A673 (cell line): ENCODE results near the gene NRXN2. TPM values are rescaled to one million over a fixed set of nuclear protein-coding genes. Genes with fewer than 3 reads are reported as not detected.

Experiments
- BruUV-seq: library from RNA; stranded (reverse); fragments of 400-500 nt; replicated peaks from 2 replicates; lab custom pipeline; 2021; lab: Mats Ljungman, UMichigan
- CTCF ChIA-PET: fragments of 300-600 bp; sonication (Branson Sonifier 250); formaldehyde crosslinking; loops from one replicate; lab custom pipeline; 2022; ENCODE audit warnings: antibody characterized with exemption; lab: Charles Lee
- POLR2A ChIA-PET: fragments of 300-600 bp; sonication (Branson Sonifier 250); formaldehyde crosslinking; loops from one replicate; lab custom pipeline; 2022; ENCODE audit warnings: antibody characterized with exemption; ENCODE audit not compliant: low non-redundant PET; lab: Charles Lee
- DNase-seq: peaks from one replicate; pipeline ENCODE4 v3.0.0-alpha.2; 2015; ENCODE audit warnings: low spot score
- H3K27ac ChIP-seq: fragments of 200-600 bp; sonication (generic); 2 replicates; pipeline ENCODE4 v1.5.1; 2016; ENCODE audit warnings: mixed run types, low read depth, mild to moderate bottlenecking, mixed read lengths, antibody characterized with exemption, low read length; ENCODE audit not compliant: poor library complexity, severe bottlenecking
- H3K27me3 ChIP-seq: fragments of 200-600 bp; sonication (generic); replicated peaks from 2 replicates; pipeline ENCODE4 v1.6.1; 2017; ENCODE audit warnings: mixed run types, low read depth, mild to moderate bottlenecking, mixed read lengths, antibody characterized with exemption, low read length; ENCODE audit not compliant: insufficient read depth, poor library complexity
- H3K36me3 ChIP-seq: fragments of 200-600 bp; sonication (generic); 2 replicates; pipeline ENCODE4 v1.6.1; 2016; ENCODE audit warnings: mixed run types, mild to moderate bottlenecking, mixed read lengths, antibody characterized with exemption, low read length; ENCODE audit not compliant: insufficient read depth, poor library complexity, severe bottlenecking
- H3K4me1 ChIP-seq: fragments of 200-600 bp; sonication (generic); 2 replicates; pipeline ENCODE4 v1.6.1; 2017; ENCODE audit warnings: mixed run types, mild to moderate bottlenecking, mixed read lengths, antibody characterized with exemption, low read length; ENCODE audit not compliant: insufficient read depth, poor library complexity, severe bottlenecking
- H3K4me3 ChIP-seq: fragments of 200-600 bp; sonication (generic); 2 replicates; pipeline ENCODE4 v1.5.1; 2016; ENCODE audit warnings: low read depth, mixed run types, mild to moderate bottlenecking, mixed read lengths, low read length; ENCODE audit not compliant: poor library complexity, severe bottlenecking
- H3K9me3 ChIP-seq: fragments of 200-600 bp; sonication (generic); 2 replicates; pipeline ENCODE4 v1.6.1; 2016; ENCODE audit warnings: mixed run types, low read depth, mild to moderate bottlenecking, mixed read lengths, antibody characterized with exemption, low read length; ENCODE audit not compliant: poor library complexity, severe bottlenecking
- CTCF ChIP-seq: fragments of 300-800, 200-600 bp; sonication (generic); conservative IDR thresholded peaks from 2 replicates; pipeline ENCODE4 v1.5.1; 2017; ENCODE audit warnings: low read depth, mild to moderate bottlenecking, antibody characterized with exemption, low read length, moderate library complexity, mixed read lengths
- EZH2 ChIP-seq: fragments of 200-600 bp; sonication (generic); IDR thresholded peaks from 2 replicates; pipeline ENCODE4 v1.6.1; 2017; ENCODE audit warnings: borderline replicate concordance, low read depth, mild to moderate bottlenecking, mixed read lengths, antibody characterized with exemption, low read length; ENCODE audit not compliant: poor library complexity, severe bottlenecking
- intact Hi-C: fragments of 100-400 bp; cut with micrococcal nuclease; formaldehyde crosslinking; loops from one replicate; pipeline ENCODE4 v1.10.0; 2022; ENCODE audit not compliant: unreplicated experiment
- total RNA-seq: library from RNA; stranded (reverse); gene quantifications from 2 replicates; pipeline ENCODE4 v1.2.3, GENCODE V29; 2021

Gene NRXN2
- total RNA-seq, 1 experiment from 2014 or later: 5.0 TPM

GRCh38 chr11:64626637-64627036, 96.4 kb downstream of the NRXN2 start:
- ChIA-PET CTCF (no interaction called here), POLR2A (no interaction called here)
- H3K27ac ChIP-seq: no peak overlapping the region
- DNase-seq: no peak
- H3K36me3 ChIP-seq: no peaks in the 10 kb centered on the region
- intact Hi-C loops: no loop called here
- no peaks in the 10 kb centered on the region for H3K9me3 ChIP-seq
- no peaks in the 10 kb centered on the region for H3K4me1 ChIP-seq
- no peak overlapping the region for H3K4me3 ChIP-seq
- TF ChIP-seq EZH2 (no peak), CTCF (no peak)
- BruUV-seq: no TSS peak
- no peaks in the 10 kb centered on the region for H3K27me3 ChIP-seq

GRCh38 chr11:64624883-64625481, 98.0 kb downstream of the NRXN2 start:
- H3K4me3 ChIP-seq: no peak overlapping the region
- H3K9me3 ChIP-seq: no peaks in the 10 kb centered on the region
- H3K27ac ChIP-seq: no peak overlapping the region
- H3K27me3 ChIP-seq: no peaks in the 10 kb centered on the region
- H3K36me3 ChIP-seq: no peaks in the 10 kb centered on the region
- TF ChIP-seq EZH2: no peak
- TF ChIP-seq CTCF: no peak
- peaks cover 12% of the 10 kb centered on the region for H3K4me1 ChIP-seq
- intact Hi-C loops: no loop called here
- POLR2A ChIA-PET: no interaction called here
- CTCF ChIA-PET: no interaction called here
- DNase-seq: no peak
- no TSS peak for BruUV-seq

GRCh38 chr11:64622681-64623080, 100.3 kb downstream of the NRXN2 start:
- H3K4me3 ChIP-seq: no peak overlapping the region
- no TSS peak for BruUV-seq
- peaks cover 14% of the 10 kb centered on the region for H3K4me1 ChIP-seq
- DNase-seq: no peak
- TF ChIP-seq EZH2 (no peak), CTCF (no peak)
- POLR2A ChIA-PET: no interaction called here
- intact Hi-C loops: no loop called here
- H3K9me3 ChIP-seq: no peaks in the 10 kb centered on the region
- no peak overlapping the region for H3K27ac ChIP-seq
- no peaks in the 10 kb centered on the region for H3K36me3 ChIP-seq
- CTCF ChIA-PET: no interaction called here
- H3K27me3 ChIP-seq: no peaks in the 10 kb centered on the region
